ENCODE measurements around the gene EID3.

DNA sequence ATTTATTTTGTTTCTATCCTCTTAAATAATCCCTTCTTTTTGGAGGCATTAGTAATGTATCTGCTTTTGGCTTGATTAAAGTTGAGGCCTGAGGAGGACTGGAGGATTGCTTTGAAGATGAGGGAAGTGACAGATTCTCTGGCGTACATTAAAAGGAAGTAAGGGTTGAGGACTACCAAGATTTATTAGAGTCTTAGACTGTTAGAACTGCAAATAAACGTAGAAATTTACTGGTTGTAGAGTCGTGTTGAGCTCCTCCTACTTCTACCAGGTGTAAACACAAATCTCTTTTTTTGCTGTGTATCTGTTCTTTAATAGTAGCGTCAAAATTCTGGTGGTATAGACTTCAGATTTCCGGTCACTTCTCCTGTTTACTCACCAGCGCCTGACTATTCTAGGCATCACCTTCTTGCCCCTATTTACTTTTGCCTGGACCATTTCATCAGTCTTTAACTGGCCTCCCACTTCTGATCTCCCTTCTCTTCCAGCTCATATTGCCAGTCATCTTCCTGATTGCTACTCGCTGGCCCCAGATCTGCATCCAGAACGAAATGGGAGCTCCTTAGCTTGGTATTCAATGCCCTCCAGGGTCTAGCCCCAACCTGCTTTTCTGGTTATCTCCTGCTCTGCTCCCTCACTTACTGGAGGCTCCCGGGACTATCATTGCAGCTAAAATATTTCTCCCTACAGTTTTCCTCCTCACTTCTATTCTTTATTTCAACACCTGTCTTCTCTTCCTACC lies 8.4 kb upstream of the EID3 start:
- TF ChIP-seq, protein P1, sequence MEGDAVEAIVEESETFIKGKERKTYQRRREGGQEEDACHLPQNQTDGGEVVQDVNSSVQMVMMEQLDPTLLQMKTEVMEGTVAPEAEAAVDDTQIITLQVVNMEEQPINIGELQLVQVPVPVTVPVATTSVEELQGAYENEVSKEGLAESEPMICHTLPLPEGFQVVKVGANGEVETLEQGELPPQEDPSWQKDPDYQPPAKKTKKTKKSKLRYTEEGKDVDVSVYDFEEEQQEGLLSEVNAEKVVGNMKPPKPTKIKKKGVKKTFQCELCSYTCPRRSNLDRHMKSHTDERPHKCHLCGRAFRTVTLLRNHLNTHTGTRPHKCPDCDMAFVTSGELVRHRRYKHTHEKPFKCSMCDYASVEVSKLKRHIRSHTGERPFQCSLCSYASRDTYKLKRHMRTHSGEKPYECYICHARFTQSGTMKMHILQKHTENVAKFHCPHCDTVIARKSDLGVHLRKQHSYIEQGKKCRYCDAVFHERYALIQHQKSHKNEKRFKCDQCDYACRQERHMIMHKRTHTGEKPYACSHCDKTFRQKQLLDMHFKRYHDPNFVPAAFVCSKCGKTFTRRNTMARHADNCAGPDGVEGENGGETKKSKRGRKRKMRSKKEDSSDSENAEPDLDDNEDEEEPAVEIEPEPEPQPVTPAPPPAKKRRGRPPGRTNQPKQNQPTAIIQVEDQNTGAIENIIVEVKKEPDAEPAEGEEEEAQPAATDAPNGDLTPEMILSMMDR (conservative IDR thresholded peaks at IDR 0.05 in 1 of 2, IDR thresholded peaks at IDR 0.05 in 1 of 2; ENCODE audit: low read depth in 1 of 2, low read length in 2 of 2) = no peak
- no peak for TF ChIP-seq EZH2 (IDR thresholded peaks at IDR 0.05; ENCODE audit: low read length, missing control alignments)

Measured in fibroblast of lung (primary cell).